Caco-2 (cell line): Measurements from ENCODE around the gene PNKD. TPM values are rescaled to one million over a fixed set of nuclear protein-coding genes. Genes with fewer than 3 reads are reported as not detected.

Experiments
- BruUV-seq: library from RNA; stranded (reverse); fragments of 400-500 nt; replicated peaks from 2 replicates; lab custom pipeline; 2021; lab: Mats Ljungman, UMichigan
- CTCF ChIA-PET: fragments of 300-600 bp; sonication (Branson Sonifier 250); formaldehyde crosslinking; loops from one replicate; lab custom pipeline; 2022; ENCODE audit warnings: antibody characterized with exemption; lab: Charles Lee
- POLR2A ChIA-PET: fragments of 300-600 bp; sonication (Branson Sonifier 250); formaldehyde crosslinking; loops from one replicate; lab custom pipeline; 2022; ENCODE audit warnings: antibody characterized with exemption; lab: Charles Lee
- DNase-seq, 2 experiments: peaks; one replicate each; pipeline versions ENCODE4 v3.0.0 to v3.0.0-alpha.2; 2020 to 2022
- H3K27me3 ChIP-seq: replicated peaks from 2 replicates; pipeline ENCODE4 v1.6.0; 2011; ENCODE audit warnings: low read length; ENCODE audit not compliant: control insufficient read depth, insufficient read depth
- H3K36me3 ChIP-seq: 2 replicates; pipeline ENCODE4 v1.5.1; 2011; ENCODE audit warnings: low read length; ENCODE audit not compliant: control insufficient read depth, insufficient read depth
- H3K4me1 ChIP-seq: fragments of 250-450 bp; sonication (Bioruptor Pico); 2 replicates; pipeline ENCODE4 v1.5.1; 2020; ENCODE audit warnings: mild to moderate bottlenecking
- H3K4me3 ChIP-seq: 2 replicates; pipeline ENCODE4 v1.5.1; 2011; ENCODE audit warnings: low read depth, mild to moderate bottlenecking, control low read depth, low read length
- H3K9me3 ChIP-seq: fragments of 250-450 bp; sonication (Bioruptor Pico); 2 replicates; pipeline ENCODE4 v1.5.1; 2020; ENCODE audit warnings: mild to moderate bottlenecking, moderate library complexity
- H3K27ac Mint-ChIP-seq: one replicate; pipeline ENCODE4 v1.8.0; 2022; ENCODE audit warnings: mixed read lengths; ENCODE audit not compliant: unreplicated experiment
- H3K27me3 Mint-ChIP-seq: one replicate; pipeline ENCODE4 v1.8.0; 2022; ENCODE audit warnings: mixed read lengths; ENCODE audit not compliant: insufficient read depth, unreplicated experiment
- H3K36me3 Mint-ChIP-seq: one replicate; pipeline ENCODE4 v1.8.0; 2022; ENCODE audit warnings: mild to moderate bottlenecking, mixed read lengths; ENCODE audit not compliant: insufficient read depth, unreplicated experiment
- H3K4me1 Mint-ChIP-seq: one replicate; pipeline ENCODE4 v1.8.0; 2022; ENCODE audit warnings: low read depth, mixed read lengths; ENCODE audit not compliant: unreplicated experiment
- H3K4me3 Mint-ChIP-seq: one replicate; pipeline ENCODE4 v1.8.0; 2022; ENCODE audit warnings: mild to moderate bottlenecking, moderate library complexity, mixed read lengths; ENCODE audit not compliant: unreplicated experiment
- H3K9me3 Mint-ChIP-seq: one replicate; pipeline ENCODE4 v1.8.0; 2022; ENCODE audit warnings: mixed read lengths; ENCODE audit not compliant: unreplicated experiment
- CTCF ChIP-seq, 2 experiments: fragments of 200-600 bp in 1 of 2; IDR thresholded peaks; 1 replicate in 1 of 2; 2 replicates in 1 of 2; pipeline versions ENCODE4 v1.5.1 to v1.8.0; 2011 to 2022; ENCODE audit warnings: antibody characterized with exemption in 1 of 2, control low read depth in 1 of 2, inconsistent platforms in 1 of 2, low read depth in 1 of 2, low read length in 1 of 2, mild to moderate bottlenecking in 1 of 2, moderate library complexity in 1 of 2; ENCODE audit not compliant: insufficient read depth in 1 of 2, severe bottlenecking in 1 of 2, unreplicated experiment in 1 of 2
- intact Hi-C: fragments of 100-400 bp; cut with micrococcal nuclease; formaldehyde crosslinking; loops from one replicate; pipeline ENCODE4 v1.10.0; 2022; ENCODE audit not compliant: unreplicated experiment
- total RNA-seq: library from RNA; stranded (reverse); gene quantifications from 2 replicates; pipeline ENCODE4 v1.2.3, GENCODE V29; 2022

The PNKD gene
- total RNA-seq, 1 experiment from 2014 or later: 39.2 TPM

GRCh38 chr2:218384975-218385374 lies 114.7 kb downstream of the PNKD start:
- CTCF ChIA-PET: no interaction called here
- Histone ChIP-seq H3K4me3 (no peak overlapping the region), H3K36me3 (no peaks in the 10 kb centered on the region), H3K27me3 (no peaks in the 10 kb centered on the region), H3K4me1 (peaks cover 6% of the 10 kb centered on the region; the same call in 1 of the 2 replicates), H3K9me3 (no peaks in the 10 kb centered on the region)
- Mint-ChIP-seq H3K27me3 (no peaks in the 10 kb centered on the region), H3K4me3 (no peak overlapping the region), H3K36me3 (no peaks in the 10 kb centered on the region), H3K27ac (no peak overlapping the region), H3K4me1 (peaks cover 11% of the 10 kb centered on the region), H3K9me3 (no peaks in the 10 kb centered on the region)
- intact Hi-C loops: no loop called here
- BruUV-seq: no TSS peak
- TF ChIP-seq CTCF (IDR thresholded peaks at IDR 0.05; ENCODE audit: insufficient read depth in 1 of 2, low read depth in 1 of 2, low read length in 1 of 2, severe bottlenecking in 1 of 2, unreplicated experiment in 1 of 2): no peak
- POLR2A ChIA-PET: no interaction called here
- no peak for DNase-seq

GRCh38 chr2:218386505-218387368 lies 116.4 kb downstream of the PNKD start:
- Mint-ChIP-seq H3K27me3 (no peaks in the 10 kb centered on the region), H3K4me3 (no peak overlapping the region), H3K9me3 (no peaks in the 10 kb centered on the region), H3K4me1 (peaks cover 11% of the 10 kb centered on the region), H3K27ac (no peak overlapping the region), H3K36me3 (no peaks in the 10 kb centered on the region)
- BruUV-seq: no TSS peak
- intact Hi-C loops: no loop called here
- POLR2A ChIA-PET: no interaction called here
- DNase-seq: no peak
- peaks cover 6% of the 10 kb centered on the region; the same call in 1 of the 2 replicates for H3K4me1 ChIP-seq
- no peaks in the 10 kb centered on the region for H3K27me3 ChIP-seq
- H3K36me3 ChIP-seq: no peaks in the 10 kb centered on the region
- no peak overlapping the region for H3K4me3 ChIP-seq
- no peaks in the 10 kb centered on the region for H3K9me3 ChIP-seq
- CTCF ChIA-PET: no interaction called here
- TF ChIP-seq CTCF (IDR thresholded peaks at IDR 0.05; ENCODE audit: insufficient read depth in 1 of 2, low read depth in 1 of 2, low read length in 1 of 2, severe bottlenecking in 1 of 2, unreplicated experiment in 1 of 2): no peak

GRCh38 chr2:218387369-218388194 lies 117.3 kb downstream of the PNKD start:
- Mint-ChIP-seq H3K9me3 (no peaks in the 10 kb centered on the region), H3K4me3 (no peak overlapping the region), H3K36me3 (no peaks in the 10 kb centered on the region), H3K27ac (no peak overlapping the region), H3K4me1 (peaks cover 11% of the 10 kb centered on the region), H3K27me3 (no peaks in the 10 kb centered on the region)
- no peak for DNase-seq
- H3K9me3 ChIP-seq: no peaks in the 10 kb centered on the region
- H3K27me3 ChIP-seq: no peaks in the 10 kb centered on the region
- POLR2A ChIA-PET: no interaction called here
- peaks cover 6% of the 10 kb centered on the region; the same call in 1 of the 2 replicates for H3K4me1 ChIP-seq
- no peak for TF ChIP-seq CTCF (IDR thresholded peaks at IDR 0.05; ENCODE audit: insufficient read depth in 1 of 2, low read depth in 1 of 2, low read length in 1 of 2, severe bottlenecking in 1 of 2, unreplicated experiment in 1 of 2)
- no TSS peak for BruUV-seq
- no peaks in the 10 kb centered on the region for H3K36me3 ChIP-seq
- no peak overlapping the region for H3K4me3 ChIP-seq
- CTCF ChIA-PET: interaction anchor here (0.6 kb wide), 1 partner anchor 18 kb away, joined by 5 read pairs; no protein-coding TSS in a partner anchor
- intact Hi-C loops: no loop called here
